GM19372 (cell line): ENCODE results near the gene PCLO.
"Not testable (repeated sequence)": the region's sequence is repeated elsewhere in the genome, so short reads cannot be mapped to it uniquely, and the experiment has no call there.

Experiments used
- ATAC-seq: cut with Tn5 transposase; IDR thresholded peaks from one replicate; pipeline ENCODE4 v1.9.1; 2021; ENCODE audit warnings: mild to moderate bottlenecking, low read depth, moderate library complexity; ENCODE audit not compliant: unreplicated experiment

PCLO gene

DNA sequence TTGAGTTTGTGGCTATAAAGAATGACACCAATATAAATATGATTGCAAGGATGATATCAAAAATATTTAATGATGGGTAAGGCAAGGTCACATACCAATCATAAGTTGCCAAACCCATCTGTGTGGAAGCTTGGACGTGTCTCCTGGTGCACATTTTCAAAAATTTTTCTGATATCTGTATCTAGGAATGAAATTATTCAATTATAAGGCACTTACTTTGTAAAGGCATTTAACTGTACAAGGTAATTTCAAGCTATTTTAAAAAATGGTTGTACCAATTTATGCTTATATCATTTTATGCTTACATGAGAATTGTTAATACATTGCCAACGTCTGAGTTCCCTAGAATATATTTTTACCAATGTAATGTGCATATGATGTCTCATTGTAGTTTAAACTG is 412.7 kb downstream of the PCLO start:
- ATAC-seq = no peak

DNA sequence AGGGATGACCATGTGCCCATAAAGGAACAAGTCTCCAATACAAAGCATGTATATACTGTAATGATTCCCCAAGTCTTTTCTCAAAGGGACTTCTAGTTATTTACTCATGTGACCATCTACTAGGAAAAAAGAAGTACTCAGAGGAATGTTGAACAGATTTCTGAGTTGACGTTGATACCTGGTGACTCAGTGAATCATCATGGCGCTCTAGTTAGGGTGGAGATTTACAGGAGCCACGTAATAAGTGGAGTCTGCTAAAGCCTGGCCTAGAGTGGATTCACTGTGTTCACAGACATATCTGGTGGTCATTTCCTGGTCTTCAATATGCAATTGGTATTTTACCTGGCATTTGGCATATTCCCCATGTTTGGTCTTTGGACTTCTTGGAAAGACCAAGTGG is 416.9 kb downstream of the PCLO start:
- ATAC-seq = no peak

DNA sequence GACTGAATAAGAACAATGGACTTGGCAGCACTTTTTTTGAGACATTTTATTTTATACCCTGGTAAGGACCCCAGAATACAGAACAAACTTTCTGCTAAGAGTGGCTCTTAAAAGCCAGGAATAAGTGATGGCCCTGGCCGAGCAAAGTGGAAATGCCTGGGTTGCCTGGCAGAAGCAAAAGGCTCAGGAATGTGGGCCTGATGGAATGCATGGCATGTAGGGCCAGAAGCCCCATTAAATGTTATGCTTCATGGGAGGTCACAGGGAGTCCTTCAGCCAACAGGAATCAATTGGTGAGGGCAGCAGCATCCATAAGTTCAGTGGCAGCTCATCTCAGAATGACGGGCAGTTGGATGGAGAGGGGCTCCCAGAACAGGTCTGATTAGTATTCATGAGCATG is 417.6 kb downstream of the PCLO start:
- ATAC-seq = no peak

DNA sequence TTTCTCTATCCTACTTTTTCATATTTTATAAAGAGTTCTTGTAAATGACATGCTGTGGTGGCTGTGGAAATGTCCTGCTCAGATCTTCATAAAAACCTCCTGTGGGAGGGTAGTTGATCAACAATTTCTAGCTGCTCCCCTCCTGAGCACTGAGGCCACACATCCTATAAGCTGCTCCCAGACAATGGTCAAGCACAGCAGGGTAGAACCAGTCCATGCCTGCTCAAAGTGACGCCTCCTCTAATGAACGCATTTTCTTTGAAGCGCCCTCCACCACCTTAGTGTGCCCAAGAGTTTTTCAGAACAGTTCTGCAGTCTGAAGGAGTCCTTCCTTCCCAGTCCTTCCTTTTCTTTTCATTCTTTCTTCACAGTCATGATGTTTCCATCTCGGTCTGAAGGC is 420.5 kb downstream of the PCLO start:
- ATAC-seq = no peak

DNA sequence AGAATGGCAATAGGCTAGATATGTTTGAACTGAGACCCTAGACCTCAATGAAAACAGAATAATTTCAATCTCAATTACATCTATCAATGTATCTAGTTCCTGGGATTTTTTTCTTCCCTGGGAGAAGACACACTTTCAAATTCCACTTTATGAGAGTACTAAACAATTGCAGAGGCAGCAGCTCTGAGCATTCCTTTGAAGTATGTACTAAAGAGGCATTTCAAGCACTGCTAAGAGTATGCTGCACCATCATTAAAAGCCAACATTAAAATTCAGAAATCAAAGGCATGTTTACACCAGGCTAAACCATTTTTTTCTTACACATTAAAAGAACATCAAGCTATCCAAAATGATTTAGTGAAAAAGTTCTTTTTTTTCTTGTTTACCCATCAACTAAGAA is 421.2 kb downstream of the PCLO start:
- no peak for ATAC-seq

DNA sequence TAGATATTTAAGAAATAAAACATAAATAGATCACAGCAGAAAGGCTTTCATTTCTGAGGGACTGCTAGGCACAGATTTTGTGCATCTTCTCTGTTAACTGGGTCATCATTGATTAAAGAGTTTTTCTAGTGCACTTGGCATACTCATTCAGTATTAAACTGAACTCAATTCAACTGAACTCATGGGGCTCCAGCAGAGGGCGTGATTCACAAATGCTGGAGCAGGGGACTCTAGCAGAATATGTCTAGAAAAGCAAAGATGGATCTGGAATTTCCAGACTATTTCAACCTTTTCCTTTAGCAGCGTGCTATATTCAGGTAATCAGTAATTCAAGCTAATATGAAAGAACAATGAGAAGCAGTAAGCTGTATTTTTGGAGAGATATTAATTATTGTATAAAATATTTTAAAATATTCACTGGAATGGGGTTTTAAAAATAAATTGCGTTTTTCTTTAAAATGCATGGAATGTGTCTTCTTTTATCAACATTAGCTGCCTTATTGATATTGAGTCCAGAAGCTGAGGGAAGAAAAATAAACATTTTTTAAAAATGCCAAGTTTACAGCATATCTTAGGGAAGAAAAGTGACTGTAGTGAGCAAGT is 422.3 kb downstream of the PCLO start:
- ATAC-seq = no peak

DNA sequence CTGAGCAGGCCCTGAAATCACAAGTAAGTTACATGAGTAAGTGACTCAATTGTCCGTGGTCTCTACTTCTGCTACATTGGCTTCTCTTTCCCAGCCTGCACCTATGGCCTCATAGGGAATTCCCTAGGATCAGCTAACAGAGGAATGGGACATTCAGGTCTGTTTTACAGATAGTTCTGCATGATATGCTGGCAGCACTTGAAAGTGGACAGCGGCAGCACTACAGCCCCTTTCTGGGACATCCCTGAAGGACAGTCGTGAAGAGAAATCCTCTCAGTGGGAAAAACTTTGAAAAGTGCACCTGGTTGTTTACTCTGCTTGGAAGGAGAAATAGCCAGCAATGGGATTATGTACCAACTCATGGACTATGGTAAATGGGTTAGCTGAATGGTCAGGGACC is 426.1 kb downstream of the PCLO start:
- ATAC-seq = no peak

DNA sequence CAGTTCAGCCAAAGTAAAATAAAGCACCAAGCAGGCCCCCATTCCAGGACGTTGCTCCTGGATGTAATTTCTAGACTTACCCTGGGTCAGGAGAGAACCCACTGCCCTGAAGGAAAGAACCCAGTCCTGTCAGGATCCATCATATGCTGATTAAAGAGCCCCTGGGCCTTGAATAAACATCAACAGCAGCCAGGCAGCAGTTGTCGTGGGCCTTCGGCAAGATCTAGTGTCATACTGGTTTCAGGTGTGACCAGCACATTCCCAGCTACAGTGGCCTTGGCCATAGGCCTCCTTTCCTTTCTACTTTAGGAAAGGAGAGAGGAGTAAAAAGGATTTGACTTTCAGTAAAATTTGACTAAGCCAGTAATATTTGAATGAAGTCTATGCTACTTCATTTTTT is 430.0 kb downstream of the PCLO start:
- ATAC-seq = no peak

DNA sequence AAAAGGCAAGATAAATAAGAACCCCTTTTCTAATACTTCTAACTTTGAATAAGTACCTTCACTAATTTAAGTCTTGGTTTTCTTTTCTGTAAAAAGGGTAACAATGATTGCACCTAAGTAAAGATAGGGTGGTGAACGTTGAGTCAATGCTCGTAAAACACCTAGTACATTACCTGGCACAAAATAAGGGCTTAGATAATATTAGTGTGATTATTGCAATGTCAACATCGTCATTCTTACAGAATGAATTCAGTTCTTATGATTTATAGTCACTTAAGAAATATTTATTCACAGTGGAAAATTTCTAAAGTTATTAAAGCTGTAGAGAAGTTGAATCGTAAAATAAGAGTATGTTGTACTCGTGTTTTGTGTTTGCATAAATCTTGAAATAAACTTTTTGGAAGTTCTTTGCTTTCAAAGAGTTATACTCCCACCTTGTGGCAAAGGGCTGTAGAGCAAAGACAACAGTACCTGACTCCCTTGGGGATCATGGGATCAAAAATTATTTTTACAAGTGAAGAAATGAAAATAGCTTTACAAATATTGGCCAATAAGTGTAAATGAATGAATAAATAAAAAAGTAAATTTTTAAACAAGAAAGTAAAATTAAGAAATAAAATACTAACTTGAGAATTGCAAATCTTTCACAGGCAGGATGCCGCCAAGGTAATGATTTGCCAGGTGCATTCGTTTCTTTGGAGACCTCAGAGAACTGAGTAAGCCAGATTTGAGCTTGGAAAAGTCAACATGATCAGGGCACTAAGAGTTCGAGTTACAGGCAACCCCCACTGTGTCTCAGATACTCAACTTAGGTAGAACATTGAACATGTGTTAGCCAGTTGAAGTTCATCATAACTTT is 433.3 kb downstream of the PCLO start:
- no peak for ATAC-seq

DNA sequence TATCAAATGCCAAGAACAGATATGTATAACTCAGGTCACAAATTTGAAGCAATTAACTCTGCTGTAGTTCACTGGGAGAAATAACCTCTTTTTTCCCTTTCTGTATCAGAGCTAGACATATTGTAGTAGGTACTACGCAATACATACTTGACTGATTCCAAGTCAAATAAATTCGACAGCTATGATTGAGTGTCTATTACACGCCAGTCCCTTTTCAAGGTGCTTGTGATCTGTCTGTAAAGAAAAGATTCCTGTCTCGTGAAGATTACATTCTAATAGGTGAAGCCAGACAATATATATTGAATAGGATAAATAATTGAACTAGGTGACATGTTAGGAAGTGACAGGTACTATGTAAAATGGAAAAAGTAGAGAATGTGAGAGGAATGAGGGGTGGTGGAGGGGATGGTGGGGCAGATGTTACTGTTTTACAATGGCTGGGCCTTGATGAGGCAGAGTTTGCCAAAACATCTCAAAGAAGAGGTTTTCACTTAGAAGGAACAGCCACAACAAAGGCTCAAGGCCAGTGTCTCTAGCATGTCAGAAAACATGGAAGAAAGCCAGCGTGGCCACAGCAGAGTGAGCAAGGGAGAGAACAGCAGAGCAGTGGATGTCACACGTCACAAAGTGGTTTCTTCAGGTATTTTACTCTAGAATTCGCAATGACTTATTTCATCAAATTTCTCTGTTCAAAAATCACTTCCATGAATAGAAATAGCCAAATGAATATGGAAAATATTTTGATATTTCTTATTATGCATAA is 436.5 kb downstream of the PCLO start:
- no peak for ATAC-seq

DNA sequence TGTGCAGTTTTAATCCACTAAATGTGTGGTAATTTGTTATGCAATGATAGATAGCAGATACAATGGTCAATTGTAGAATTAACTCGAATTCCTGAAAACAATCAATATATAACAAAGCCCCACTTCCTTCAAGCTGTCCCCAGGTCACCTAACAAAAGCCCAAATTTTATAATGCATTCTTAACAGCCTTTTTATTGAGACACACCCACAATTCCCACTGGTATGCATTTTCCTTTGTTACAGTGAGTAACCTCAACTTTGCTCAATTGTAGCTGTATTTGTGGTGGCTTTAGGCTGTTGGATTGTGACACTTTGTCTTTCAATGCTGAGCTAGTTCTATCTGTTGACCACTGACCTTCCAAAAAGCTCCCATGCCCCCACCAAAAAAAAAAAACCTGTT is 439.3 kb downstream of the PCLO start:
- ATAC-seq = no peak

DNA sequence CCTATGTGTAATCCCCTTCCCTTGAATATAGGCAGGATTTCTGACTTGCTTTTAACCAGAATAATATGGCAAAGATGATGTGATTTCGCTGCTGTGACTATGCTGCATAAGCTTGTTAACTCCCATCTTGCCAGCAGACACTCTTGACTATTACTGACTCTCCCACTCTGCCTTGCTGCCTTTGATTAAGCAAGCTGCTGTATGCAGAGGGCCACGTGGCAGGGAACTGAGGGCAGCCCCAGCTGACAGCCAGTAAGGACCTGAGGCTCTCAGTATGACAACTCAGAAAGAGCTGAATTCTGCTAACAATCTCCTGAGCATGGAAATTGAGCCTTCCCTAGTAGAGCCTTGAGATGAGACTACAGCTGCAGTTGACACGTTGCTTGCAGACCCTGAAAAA is 439.7 kb downstream of the PCLO start:
- no peak for ATAC-seq

DNA sequence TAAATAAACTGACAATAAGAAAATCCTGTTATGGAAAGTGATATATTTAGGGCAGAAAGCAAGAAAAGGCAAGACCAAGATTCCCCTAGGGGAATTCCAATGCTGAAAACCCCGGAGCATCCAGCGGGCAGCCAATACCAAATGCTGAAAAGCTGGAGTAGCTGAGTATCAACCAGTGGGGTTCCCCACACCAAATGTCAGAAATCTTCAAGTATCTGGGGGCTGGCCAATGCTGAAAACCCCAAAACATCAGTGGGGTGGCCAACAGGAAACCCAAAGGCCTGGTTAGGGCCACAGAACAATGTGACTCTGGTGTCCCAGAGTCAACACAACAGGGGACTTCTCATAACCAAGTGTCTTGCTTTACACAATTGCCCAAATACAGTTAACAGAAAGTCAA is 447.3 kb downstream of the PCLO start:
- ATAC-seq = no peak

DNA sequence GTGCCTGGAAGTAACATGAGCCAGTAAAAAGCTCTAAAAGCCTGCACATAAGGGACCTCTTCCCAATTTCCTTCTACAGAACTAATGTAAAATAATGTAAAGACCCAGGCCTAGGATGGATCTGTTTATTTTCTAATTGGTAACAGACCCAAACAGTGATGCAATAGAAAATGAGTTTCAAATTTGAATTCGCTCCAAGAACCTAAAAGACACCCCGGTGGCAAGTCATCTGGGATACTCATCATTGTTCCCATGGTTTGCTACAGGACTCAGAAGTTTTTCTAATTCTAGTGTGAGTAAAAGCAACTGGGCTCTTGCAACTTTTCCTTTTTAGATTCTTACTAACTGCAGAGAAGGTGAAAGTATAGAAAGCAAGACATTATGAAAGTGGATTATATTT is 447.8 kb downstream of the PCLO start:
- ATAC-seq = no peak

DNA sequence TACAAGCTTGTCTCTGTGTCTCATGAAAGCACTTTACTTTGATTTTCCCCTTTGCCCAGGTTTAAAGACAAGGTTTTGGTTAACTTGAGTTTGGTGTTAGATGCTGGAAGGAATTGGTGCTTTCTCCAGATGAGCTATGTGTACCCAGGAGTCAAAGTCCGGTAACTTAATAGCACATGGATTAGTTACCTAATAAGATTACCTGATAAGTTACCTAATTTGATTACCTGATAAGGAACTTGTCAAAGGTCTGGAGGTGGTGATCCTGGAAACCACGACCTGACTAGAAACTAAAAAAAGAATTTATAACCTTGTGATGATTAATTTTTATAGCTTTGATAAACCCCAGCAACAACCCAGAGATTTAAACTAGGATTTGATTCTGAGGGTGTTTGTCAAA is 449.2 kb downstream of the PCLO start:
- ATAC-seq = no peak

DNA sequence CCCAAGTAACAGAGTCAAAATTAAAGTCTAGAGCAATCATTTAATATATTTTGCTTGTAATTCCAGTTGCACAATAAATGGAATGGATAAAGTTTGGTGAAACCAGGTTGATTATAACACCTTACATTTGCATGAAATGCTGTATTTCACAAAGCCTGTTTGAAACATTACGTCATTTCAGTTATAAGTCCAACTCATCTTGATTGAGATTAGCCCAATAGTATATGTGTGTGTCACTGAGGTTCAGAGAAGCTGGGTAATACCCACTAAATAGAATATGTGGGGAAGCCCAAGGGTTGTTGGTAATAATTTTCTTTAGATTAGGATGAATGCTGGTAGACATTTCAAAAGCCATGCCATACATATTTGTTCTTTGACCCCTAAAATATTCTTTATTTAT is 456.3 kb downstream of the PCLO start:
- not testable (repeated sequence) for ATAC-seq

DNA sequence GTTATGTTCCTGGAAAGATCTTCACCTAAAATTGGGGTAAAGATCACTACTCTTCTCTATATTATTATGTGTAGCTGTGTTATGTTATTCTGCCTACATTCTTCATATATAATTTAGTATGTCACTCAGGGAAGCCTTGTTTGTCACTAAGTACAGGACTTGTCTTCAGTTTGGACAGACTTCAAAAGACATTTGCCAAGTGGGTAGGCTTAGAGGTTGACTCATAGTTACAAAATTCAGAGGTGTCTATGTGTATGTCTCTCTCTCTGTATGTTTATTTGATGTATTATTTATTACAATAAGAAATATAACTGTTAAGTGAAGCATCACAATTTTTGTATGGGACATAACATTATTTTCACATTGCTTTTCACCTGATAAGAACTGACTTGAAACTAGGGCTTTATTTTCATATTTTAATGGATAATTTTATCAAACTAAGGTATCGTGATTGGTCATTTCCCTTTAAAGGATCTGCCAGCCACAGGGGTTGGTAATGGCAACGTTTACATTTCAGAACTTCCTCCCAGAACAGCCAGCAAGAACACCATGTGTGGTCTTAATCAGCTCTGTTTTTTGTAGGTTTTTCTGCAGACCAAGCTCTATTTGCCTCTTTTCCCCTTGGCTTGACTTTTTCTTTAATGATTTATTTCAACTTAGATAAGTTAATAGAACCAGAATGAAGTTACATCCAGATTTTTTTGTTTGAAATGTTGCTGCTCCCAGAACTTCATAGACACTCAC is 457.0 kb downstream of the PCLO start:
- ATAC-seq = no peak

DNA sequence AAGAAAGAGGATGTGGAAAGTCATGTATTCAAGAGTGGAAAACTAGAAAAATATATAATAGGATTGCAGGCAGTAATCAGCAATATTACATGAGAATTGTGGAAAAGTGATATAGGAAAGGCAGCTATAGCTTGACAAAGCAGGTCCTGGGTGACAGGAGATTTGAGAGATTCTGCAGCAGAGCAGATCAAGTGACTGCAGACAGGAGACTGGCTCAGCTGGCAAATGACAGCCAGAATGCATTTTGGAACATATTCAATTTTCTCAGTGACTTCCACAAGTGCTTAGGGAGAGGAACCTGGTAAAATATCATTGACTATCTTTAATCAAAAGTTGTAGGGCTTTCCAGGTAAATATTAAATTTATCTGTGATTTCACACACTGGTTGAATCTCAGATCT is 458.6 kb downstream of the PCLO start:
- ATAC-seq = no peak
